K562 (cell line): ENCODE results near the gene MPC1. TPM values are rescaled to one million over a fixed set of nuclear protein-coding genes. Genes with fewer than 3 reads are reported as not detected.

ENCODE experiments used
- ATF1 ChIP-seq, 2 experiments: fragments of 450-650 bp in 1 of 2; IDR thresholded peaks; 2 replicates each; pipeline ENCODE4 v1.6.1; 2016; ENCODE audit warnings: missing compliant biosample characterization in 1 of 2, missing genetic modification characterization in 1 of 2
- CREM ChIP-seq: IDR thresholded peaks from 2 replicates; pipeline ENCODE4 v1.6.1; 2014; ENCODE audit warnings: antibody characterized with exemption, low read depth
- DPF2 ChIP-seq: fragments of 450-650 bp; IDR thresholded peaks from 2 replicates; pipeline ENCODE4 v1.6.1; 2016
- FOXA1 ChIP-seq: fragments of 450-650 bp; IDR thresholded peaks from 2 replicates; pipeline ENCODE4 v1.6.1; 2016; ENCODE audit warnings: mild to moderate bottlenecking, borderline replicate concordance
- GABPB1 ChIP-seq: sonication (generic); formaldehyde crosslinking; IDR thresholded peaks from 2 replicates; pipeline ENCODE4 v1.8.0; 2022; ENCODE audit warnings: mild to moderate bottlenecking, missing genetic modification reagents
- MTA2 ChIP-seq: fragments of 450-650 bp; IDR thresholded peaks from 2 replicates; pipeline ENCODE4 v1.6.1; 2016; ENCODE audit warnings: low read depth
- MYC ChIP-seq, 2 experiments: fragments of 250-450 bp in 1 of 2; sonication (Bioruptor Pico) in 1 of 2; IDR thresholded peaks; 2 replicates each; pipeline versions ENCODE4 v1.5.1 to v1.6.1; 2012 to 2021; ENCODE audit warnings: low read depth in 2 of 2, borderline replicate concordance in 1 of 2, improper control_type of control experiment in 1 of 2, low read length in 1 of 2, mild to moderate bottlenecking in 1 of 2, moderate library complexity in 1 of 2
- NBN ChIP-seq: fragments of 450-650 bp; IDR thresholded peaks from 2 replicates; pipeline ENCODE4 v1.6.1; 2016; ENCODE audit warnings: low read depth, mild to moderate bottlenecking
- PTTG1 ChIP-seq: fragments of 450-650 bp; IDR thresholded peaks from 2 replicates; pipeline ENCODE4 v1.6.1; 2016; ENCODE audit warnings: low read depth, mild to moderate bottlenecking, missing genetic modification characterization, missing compliant biosample characterization
- RCOR1 ChIP-seq, 2 experiments: IDR thresholded peaks; 2 replicates each; pipeline ENCODE4 v1.6.1; 2012; ENCODE audit warnings: low read depth in 2 of 2, low read length in 2 of 2, borderline replicate concordance in 1 of 2, improper control_type of control experiment in 1 of 2
- SMAD1 ChIP-seq: fragments of 150-350 bp; IDR thresholded peaks from 2 replicates; pipeline ENCODE4 v1.6.1; 2014; ENCODE audit warnings: low read length, low read depth; ENCODE audit not compliant: partially characterized antibody
- SOX6 ChIP-seq: fragments of 450-650 bp; IDR thresholded peaks from 2 replicates; pipeline ENCODE4 v1.6.1; 2014; ENCODE audit warnings: mild to moderate bottlenecking
- SP1 ChIP-seq: sonication (generic); formaldehyde crosslinking; IDR thresholded peaks from 2 replicates; pipeline ENCODE4 v1.8.1; 2022; ENCODE audit warnings: mild to moderate bottlenecking, missing genetic modification reagents
- TCF3 ChIP-seq: sonication (generic); formaldehyde crosslinking; IDR thresholded peaks from 2 replicates; pipeline ENCODE4 v1.4.0; 2020; ENCODE audit warnings: mild to moderate bottlenecking, missing genetic modification reagents
- TCFL5 ChIP-seq: fragments of 250-450 bp; sonication (Bioruptor Pico); conservative IDR thresholded peaks from 2 replicates; pipeline ENCODE4 v1.6.1; 2021; ENCODE audit warnings: mild to moderate bottlenecking, moderate library complexity, matching md5 sums
- TGIF2 ChIP-seq: sonication (generic); formaldehyde crosslinking; IDR thresholded peaks from 2 replicates; pipeline ENCODE4 v1.8.1; 2022; ENCODE audit warnings: mild to moderate bottlenecking, missing genetic modification reagents, moderate library complexity
- ZEB2 ChIP-seq: fragments of 450-650 bp; IDR thresholded peaks from 2 replicates; pipeline ENCODE4 v1.6.1; 2016
- ZNF197 ChIP-seq: fragments of 200-800 bp; sonication (Bioruptor generic); IDR thresholded peaks from 2 replicates; pipeline ENCODE4 v1.6.1; 2016; ENCODE audit warnings: low read depth, missing genetic modification characterization, missing compliant biosample characterization
- ZNF764 ChIP-seq: fragments of 250-450 bp; sonication (Bioruptor Pico); IDR thresholded peaks from 2 replicates; pipeline ENCODE4 v1.4.0; 2020; ENCODE audit warnings: low read depth, mild to moderate bottlenecking, moderate library complexity
- ZSCAN29 ChIP-seq: fragments of 450-650 bp; IDR thresholded peaks from 2 replicates; pipeline ENCODE4 v1.6.1; 2017
- polyA plus RNA-seq, 8 experiments: library from polyadenylated mRNA; depleted of rRNA in 4 of 8; stranded (reverse) in 5 of 8; unstranded in 3 of 8; fragments of >200 nt; fragmentation: Nextera tagmentation in 2 of 8; fragmentation: Illumina TruSeq in 1 of 8; extraction: Ambion mirVana in 2 of 8; extraction: Trizol in 1 of 8; gene quantifications; 2 replicates each; pipeline versions ENCODE4 v1.2.1 to v1.2.3, GENCODE V29; 2011 to 2014; ENCODE audit warnings: inconsistent platforms in 1 of 8, missing spikeins in 1 of 8
- total RNA-seq, 7 experiments: library from RNA; depleted of rRNA in 6 of 7; stranded (reverse); fragments of >200 nt in 6 of 7; fragmentation: Illumina TruSeq in 2 of 7; extraction: Trizol in 2 of 7; gene quantifications; 2 replicates each; pipeline versions ENCODE4 v1.2.1 to v1.2.3, GENCODE V29; 2011 to 2021; ENCODE audit warnings: low replicate concordance in 1 of 7
- TF ChIP-seq, protein P1 (sequence below), 3 experiments: IDR thresholded peaks in 2 of 3; conservative IDR thresholded peaks in 1 of 3; 2 replicates each; pipeline ENCODE4 v1.5.1; 2011 to 2012; ENCODE audit warnings: low read length in 3 of 3, mild to moderate bottlenecking in 3 of 3, control low read depth in 2 of 3, improper control_type of control experiment in 1 of 3, inconsistent platforms in 1 of 3, low read depth in 1 of 3, mixed read lengths in 1 of 3, moderate library complexity in 1 of 3; ENCODE audit not compliant: insufficient read depth in 2 of 3
- TF ChIP-seq, protein P2 (sequence below): IDR thresholded peaks from 2 replicates; pipeline ENCODE4 v1.6.1; 2011; ENCODE audit warnings: borderline replicate concordance, low read depth, mild to moderate bottlenecking, moderate library complexity, low read length; ENCODE audit not compliant: insufficient read depth, poor library complexity, severe bottlenecking
- TF ChIP-seq, protein P3 (sequence below): sonication (generic); formaldehyde crosslinking; IDR thresholded peaks from 2 replicates; pipeline ENCODE4 v1.9.0; 2022; ENCODE audit warnings: mild to moderate bottlenecking, missing genetic modification reagents
- TF ChIP-seq, protein P4 (sequence below): fragments of 200-800 bp; sonication (Bioruptor generic); IDR thresholded peaks from 2 replicates; pipeline ENCODE4 v1.6.1; 2017; ENCODE audit warnings: missing genetic modification characterization, missing compliant biosample characterization

Gene MPC1
- total and polyA plus RNA-seq, 9 of the 15 experiments (the other 6 are each of a cell fraction or from before 2014, with no cell fraction given), result 78.6 to 185 (median 138) TPM

DNA sequence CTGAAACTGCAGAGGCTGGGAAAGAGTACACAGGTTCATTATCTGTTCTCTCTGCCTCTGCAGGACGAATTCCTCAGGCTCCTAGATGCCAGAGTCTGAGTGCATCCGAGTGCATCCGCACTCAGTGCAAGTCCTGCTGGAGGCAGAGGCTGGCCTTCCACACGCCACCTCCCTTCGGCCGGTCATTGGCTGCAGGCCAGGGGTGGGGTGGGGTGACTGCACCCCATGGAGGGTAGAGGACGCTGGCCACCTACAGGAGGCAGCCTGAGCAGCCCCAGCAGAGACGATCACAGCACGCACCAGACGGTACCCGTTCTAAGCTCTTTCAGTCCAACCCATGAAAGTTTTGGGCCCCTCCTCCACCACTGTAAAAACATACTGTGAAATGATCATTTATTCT is 52.1 kb downstream of the MPC1 start (continued):
- TF ChIP-seq TCFL5 (no peak), SP1 (CRISPR knock-in tag) (peak; percentile 65; the same call in 1 of the 2 replicates), RCOR1 (IDR thresholded peaks at IDR 0.05; ENCODE audit: borderline replicate concordance in 1 of 2, low read depth in 2 of 2, low read length in 2 of 2) (peak in 1 of 2 experiments; percentile 88; a peak in 2 of 4 replicates), MYC (IDR thresholded peaks at IDR 0.05; ENCODE audit: low read depth, low read length) (peak; percentile 77; the same call in 1 of the 2 replicates), MYC (CRISPR knock-in tag; IDR thresholded peaks at IDR 0.05; ENCODE audit: borderline replicate concordance, low read depth) (no peak), SOX6 (peak; percentile 45; the same call in 1 of the 2 replicates), ZNF197 (CRISPR knock-in tag) (no peak; the same call in 1 of the 2 replicates), DPF2 (peak; percentile 49), ATF1 (CRISPR knock-in tag; IDR thresholded peaks at IDR 0.05) (no peak), ATF1 (tag; IDR thresholded peaks at IDR 0.05) (peak; percentile 58; the same call in 1 of the 2 replicates), TGIF2 (CRISPR knock-in tag) (no peak), FOXA1 (no peak), GABPB1 (CRISPR knock-in tag) (0 out of 2 replicates have a peak, but pooled peaks have one; percentile 23), ZNF764 (CRISPR knock-in tag) (no peak), PTTG1 (tag) (no peak), SMAD1 (peak; percentile 78), CREM (peak; percentile 82), MTA2 (no peak), ZEB2 (no peak), ZSCAN29 (no peak), NBN (peak; percentile 71; the same call in 1 of the 2 replicates), TCF3 (CRISPR knock-in tag) (no peak)
- TF ChIP-seq, protein P1, sequence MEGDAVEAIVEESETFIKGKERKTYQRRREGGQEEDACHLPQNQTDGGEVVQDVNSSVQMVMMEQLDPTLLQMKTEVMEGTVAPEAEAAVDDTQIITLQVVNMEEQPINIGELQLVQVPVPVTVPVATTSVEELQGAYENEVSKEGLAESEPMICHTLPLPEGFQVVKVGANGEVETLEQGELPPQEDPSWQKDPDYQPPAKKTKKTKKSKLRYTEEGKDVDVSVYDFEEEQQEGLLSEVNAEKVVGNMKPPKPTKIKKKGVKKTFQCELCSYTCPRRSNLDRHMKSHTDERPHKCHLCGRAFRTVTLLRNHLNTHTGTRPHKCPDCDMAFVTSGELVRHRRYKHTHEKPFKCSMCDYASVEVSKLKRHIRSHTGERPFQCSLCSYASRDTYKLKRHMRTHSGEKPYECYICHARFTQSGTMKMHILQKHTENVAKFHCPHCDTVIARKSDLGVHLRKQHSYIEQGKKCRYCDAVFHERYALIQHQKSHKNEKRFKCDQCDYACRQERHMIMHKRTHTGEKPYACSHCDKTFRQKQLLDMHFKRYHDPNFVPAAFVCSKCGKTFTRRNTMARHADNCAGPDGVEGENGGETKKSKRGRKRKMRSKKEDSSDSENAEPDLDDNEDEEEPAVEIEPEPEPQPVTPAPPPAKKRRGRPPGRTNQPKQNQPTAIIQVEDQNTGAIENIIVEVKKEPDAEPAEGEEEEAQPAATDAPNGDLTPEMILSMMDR (IDR thresholded peaks at IDR 0.05 in 2 of 3, conservative IDR thresholded peaks at IDR 0.05 in 1 of 3; ENCODE audit: insufficient read depth in 2 of 3, low read depth in 1 of 3, low read length in 3 of 3), result peak; percentile 78 to 89 (median 82)
- TF ChIP-seq, protein P2, sequence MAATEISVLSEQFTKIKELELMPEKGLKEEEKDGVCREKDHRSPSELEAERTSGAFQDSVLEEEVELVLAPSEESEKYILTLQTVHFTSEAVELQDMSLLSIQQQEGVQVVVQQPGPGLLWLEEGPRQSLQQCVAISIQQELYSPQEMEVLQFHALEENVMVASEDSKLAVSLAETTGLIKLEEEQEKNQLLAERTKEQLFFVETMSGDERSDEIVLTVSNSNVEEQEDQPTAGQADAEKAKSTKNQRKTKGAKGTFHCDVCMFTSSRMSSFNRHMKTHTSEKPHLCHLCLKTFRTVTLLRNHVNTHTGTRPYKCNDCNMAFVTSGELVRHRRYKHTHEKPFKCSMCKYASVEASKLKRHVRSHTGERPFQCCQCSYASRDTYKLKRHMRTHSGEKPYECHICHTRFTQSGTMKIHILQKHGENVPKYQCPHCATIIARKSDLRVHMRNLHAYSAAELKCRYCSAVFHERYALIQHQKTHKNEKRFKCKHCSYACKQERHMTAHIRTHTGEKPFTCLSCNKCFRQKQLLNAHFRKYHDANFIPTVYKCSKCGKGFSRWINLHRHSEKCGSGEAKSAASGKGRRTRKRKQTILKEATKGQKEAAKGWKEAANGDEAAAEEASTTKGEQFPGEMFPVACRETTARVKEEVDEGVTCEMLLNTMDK, result peak; percentile 96
- TF ChIP-seq, protein P3, sequence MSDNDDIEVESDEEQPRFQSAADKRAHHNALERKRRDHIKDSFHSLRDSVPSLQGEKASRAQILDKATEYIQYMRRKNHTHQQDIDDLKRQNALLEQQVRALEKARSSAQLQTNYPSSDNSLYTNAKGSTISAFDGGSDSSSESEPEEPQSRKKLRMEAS (CRISPR knock-in tag), result peak; percentile 37; the same call in 1 of the 2 replicates
- TF ChIP-seq, protein P4, sequence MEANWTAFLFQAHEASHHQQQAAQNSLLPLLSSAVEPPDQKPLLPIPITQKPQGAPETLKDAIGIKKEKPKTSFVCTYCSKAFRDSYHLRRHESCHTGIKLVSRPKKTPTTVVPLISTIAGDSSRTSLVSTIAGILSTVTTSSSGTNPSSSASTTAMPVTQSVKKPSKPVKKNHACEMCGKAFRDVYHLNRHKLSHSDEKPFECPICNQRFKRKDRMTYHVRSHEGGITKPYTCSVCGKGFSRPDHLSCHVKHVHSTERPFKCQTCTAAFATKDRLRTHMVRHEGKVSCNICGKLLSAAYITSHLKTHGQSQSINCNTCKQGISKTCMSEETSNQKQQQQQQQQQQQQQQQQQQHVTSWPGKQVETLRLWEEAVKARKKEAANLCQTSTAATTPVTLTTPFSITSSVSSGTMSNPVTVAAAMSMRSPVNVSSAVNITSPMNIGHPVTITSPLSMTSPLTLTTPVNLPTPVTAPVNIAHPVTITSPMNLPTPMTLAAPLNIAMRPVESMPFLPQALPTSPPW (CRISPR knock-in tag), result peak; percentile 94
